ENCODE measurements around the gene BRCA1.
A peak's percentile ranks its signal among the peaks of the same experiment; 100 is the strongest.

GRCh38 chr17:43003542-43004172 lies 121.5 kb downstream of the BRCA1 start:
- TF ChIP-seq POLR2A (IDR thresholded peaks at IDR 0.05; ENCODE audit: extremely low read depth, insufficient read length) (peak; percentile 14), CTCF (IDR thresholded peaks at IDR 0.05; ENCODE audit: low read depth, low read length) (no peak), MYC (IDR thresholded peaks at IDR 0.05; ENCODE audit: low read depth, low read length) (no peak), MAX (IDR thresholded peaks at IDR 0.05; ENCODE audit: low read depth, low read length) (no peak)
